Esophagus squamous epithelium (tissue), 4 donors: ENCODE data around the gene COL6A3.

Experiments
- CTCF ChIP-seq, 6 experiments: fragments of 450-650 bp in 4 of 6; fragments of 200-600 bp in 2 of 6; sonication (generic) in 2 of 6; IDR thresholded peaks; one replicate each; pipeline ENCODE4 v1.5.1; 2016 to 2019; ENCODE audit warnings: antibody characterized with exemption in 6 of 6, mild to moderate bottlenecking in 4 of 6, moderate library complexity in 4 of 6
- POLR2A ChIP-seq, 4 donors: fragments of 450-650 bp; IDR thresholded peaks; one replicate each; pipeline ENCODE4 v1.6.1; 2017; ENCODE audit warnings: antibody characterized with exemption in 4 of 4, mild to moderate bottlenecking in 4 of 4, moderate library complexity in 3 of 4

GRCh38 chr2:237432484-237433092, 18.6 kb upstream of the COL6A3 start:
- TF ChIP-seq CTCF (IDR thresholded peaks at IDR 0.05), result no peak
- TF ChIP-seq POLR2A (IDR thresholded peaks at IDR 0.05), result no peak
